ENCODE measurements around the gene HHATL. TPM values are rescaled to one million over a fixed set of nuclear protein-coding genes. Genes with fewer than 3 reads are reported as not detected.

Gene HHATL
- total RNA-seq, 2 experiments from 2014 or later, result not detected

DNA sequence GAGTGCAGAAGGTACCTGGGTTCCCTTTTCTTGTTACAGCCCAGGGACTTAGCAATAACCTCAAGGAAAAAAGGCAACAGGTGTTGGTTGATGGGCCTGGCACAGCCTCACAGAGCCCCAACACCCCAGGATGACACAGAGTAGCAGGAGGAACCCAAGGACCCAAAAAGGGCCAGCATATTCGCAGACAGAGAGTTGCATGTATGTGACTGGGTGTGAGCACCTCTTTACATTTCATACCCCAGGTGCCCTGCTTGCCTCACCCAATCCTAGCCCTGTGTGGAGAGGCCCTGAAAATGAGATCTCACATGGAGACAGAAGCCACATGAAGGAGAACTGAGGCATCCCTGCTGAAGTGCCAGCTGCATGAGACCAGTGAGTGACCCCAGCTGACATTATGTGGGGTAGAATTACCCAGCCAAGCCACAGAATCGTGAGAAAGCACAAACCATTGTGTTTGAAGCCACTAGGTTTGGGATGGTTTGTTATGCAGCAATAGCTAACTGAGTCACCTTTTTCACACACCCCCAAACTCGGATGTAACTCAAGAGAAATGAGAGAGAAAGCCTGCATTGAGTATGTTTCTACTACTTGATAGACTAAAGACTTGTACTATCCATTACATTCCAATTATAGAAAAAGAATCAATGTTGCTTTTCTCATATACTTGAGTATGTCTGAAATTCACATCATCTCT lies 26.2 kb upstream of the HHATL start:
- H3K9me3 ChIP-seq (ENCODE audit: low read length), result no peaks in the 10 kb centered on the region
- CTCF ChIA-PET (ENCODE audit: unreplicated experiment), result interaction anchor here (0.6 kb wide), 1 partner anchor 32 kb away, joined by 9 read pairs; no protein-coding TSS in a partner anchor

DNA sequence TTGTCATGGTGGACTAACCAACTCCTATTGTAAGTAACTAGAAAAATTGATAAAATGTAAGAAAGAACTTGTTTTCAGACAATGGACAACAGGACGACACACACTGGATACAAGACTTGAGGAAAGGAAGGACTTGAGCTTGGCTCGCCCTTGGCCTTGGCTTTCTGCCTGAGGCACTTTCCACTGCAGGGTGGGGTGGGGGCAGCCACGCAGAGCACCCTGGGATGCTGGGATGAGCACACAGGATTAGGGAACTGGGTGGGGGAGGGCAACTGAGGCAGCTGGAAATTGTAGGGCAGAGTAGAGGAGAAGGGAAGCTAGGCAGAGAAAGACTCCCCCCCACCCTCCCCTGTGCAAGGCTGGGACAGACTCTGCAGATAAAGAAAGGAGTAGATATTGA lies 25.5 kb upstream of the HHATL start:
- H3K4me2 ChIP-seq (ENCODE audit: low read length), result no peak overlapping the region
- H3K9me2 ChIP-seq (ENCODE audit: insufficient read depth, low read length), result no peaks in the 10 kb centered on the region
- ChIA-PET CTCF (ENCODE audit: unreplicated experiment) (no interaction called here), POLR2A (no interaction called here)
- no peaks in the 10 kb centered on the region for H3K4me1 ChIP-seq (ENCODE audit: insufficient read depth, low read length, poor library complexity, severe bottlenecking)
- TF ChIP-seq EZH2phosphoT487 (IDR thresholded peaks at IDR 0.05; ENCODE audit: borderline replicate concordance, low read depth, low read length), result no peak
- H3K9me3 ChIP-seq (ENCODE audit: low read length), result no peaks in the 10 kb centered on the region
- no peaks in the 10 kb centered on the region for H4K20me1 ChIP-seq (ENCODE audit: insufficient read depth, low read length)
- no peak overlapping the region for H3K27ac ChIP-seq (ENCODE audit: low read depth, low read length, poor library complexity, severe bottlenecking)
- intact Hi-C loops (cut with micrococcal nuclease; ENCODE audit: unreplicated experiment), result no loop called here
- H3K4me3 ChIP-seq (ENCODE audit: low read depth, low read length, poor library complexity, severe bottlenecking), result no peak overlapping the region
- no peak for DNase-seq (ENCODE audit: low spot score)
- H3K79me2 ChIP-seq (ENCODE audit: insufficient read depth, low read depth, low read length), result no peaks in the 10 kb centered on the region
- H2AFZ ChIP-seq (ENCODE audit: low read length), result no peak overlapping the region
- no TSS peak for BruUV-seq (replicated peaks)
- H3K36me3 ChIP-seq (ENCODE audit: insufficient read depth, low read length), result no peaks in the 10 kb centered on the region

More for the DNA sequence above, 26.2 kb upstream of the HHATL start:
- Histone ChIP-seq H3K27ac (ENCODE audit: low read depth, low read length, poor library complexity, severe bottlenecking) (no peak overlapping the region), H3K36me3 (ENCODE audit: insufficient read depth, low read length) (no peaks in the 10 kb centered on the region), H3K9me2 (ENCODE audit: insufficient read depth, low read length) (no peaks in the 10 kb centered on the region), H4K20me1 (ENCODE audit: insufficient read depth, low read length) (no peaks in the 10 kb centered on the region), H3K4me3 (ENCODE audit: low read depth, low read length, poor library complexity, severe bottlenecking) (no peak overlapping the region), H3K79me2 (ENCODE audit: insufficient read depth, low read depth, low read length) (no peaks in the 10 kb centered on the region), H3K4me1 (ENCODE audit: insufficient read depth, low read length, poor library complexity, severe bottlenecking) (no peaks in the 10 kb centered on the region), H3K4me2 (ENCODE audit: low read length) (no peak overlapping the region), H2AFZ (ENCODE audit: low read length) (no peak overlapping the region)
- intact Hi-C loops (cut with micrococcal nuclease; ENCODE audit: unreplicated experiment), result no loop called here
- TF ChIP-seq, protein P1, sequence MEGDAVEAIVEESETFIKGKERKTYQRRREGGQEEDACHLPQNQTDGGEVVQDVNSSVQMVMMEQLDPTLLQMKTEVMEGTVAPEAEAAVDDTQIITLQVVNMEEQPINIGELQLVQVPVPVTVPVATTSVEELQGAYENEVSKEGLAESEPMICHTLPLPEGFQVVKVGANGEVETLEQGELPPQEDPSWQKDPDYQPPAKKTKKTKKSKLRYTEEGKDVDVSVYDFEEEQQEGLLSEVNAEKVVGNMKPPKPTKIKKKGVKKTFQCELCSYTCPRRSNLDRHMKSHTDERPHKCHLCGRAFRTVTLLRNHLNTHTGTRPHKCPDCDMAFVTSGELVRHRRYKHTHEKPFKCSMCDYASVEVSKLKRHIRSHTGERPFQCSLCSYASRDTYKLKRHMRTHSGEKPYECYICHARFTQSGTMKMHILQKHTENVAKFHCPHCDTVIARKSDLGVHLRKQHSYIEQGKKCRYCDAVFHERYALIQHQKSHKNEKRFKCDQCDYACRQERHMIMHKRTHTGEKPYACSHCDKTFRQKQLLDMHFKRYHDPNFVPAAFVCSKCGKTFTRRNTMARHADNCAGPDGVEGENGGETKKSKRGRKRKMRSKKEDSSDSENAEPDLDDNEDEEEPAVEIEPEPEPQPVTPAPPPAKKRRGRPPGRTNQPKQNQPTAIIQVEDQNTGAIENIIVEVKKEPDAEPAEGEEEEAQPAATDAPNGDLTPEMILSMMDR (conservative IDR thresholded peaks at IDR 0.05; ENCODE audit: low read length), result no peak
- no peak for TF ChIP-seq EZH2phosphoT487 (IDR thresholded peaks at IDR 0.05; ENCODE audit: borderline replicate concordance, low read depth, low read length)
- no peak for DNase-seq (ENCODE audit: low spot score)
- POLR2A ChIA-PET, result no interaction called here
- no TSS peak for BruUV-seq (replicated peaks)

DNA sequence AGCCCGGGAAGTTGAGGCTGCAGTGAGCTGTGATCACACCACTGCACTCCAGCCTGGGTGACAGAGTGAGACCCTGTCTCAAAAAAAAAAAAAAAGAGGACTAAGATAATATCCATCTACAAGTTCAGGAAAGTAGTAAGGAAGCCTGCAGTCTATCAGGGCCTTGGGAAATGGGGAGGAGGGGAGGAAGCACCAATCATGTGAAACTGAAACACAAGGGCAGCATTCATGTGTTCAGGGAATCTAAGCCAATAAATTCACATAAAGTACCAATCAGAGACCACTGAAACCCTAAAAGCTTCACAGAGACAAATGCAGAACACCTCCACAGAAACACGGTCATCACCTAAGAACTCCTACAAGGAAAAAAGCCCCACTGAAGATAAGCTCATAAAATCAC lies 22.9 kb upstream of the HHATL start:
- intact Hi-C loops (cut with micrococcal nuclease; ENCODE audit: unreplicated experiment), result no loop called here
- CTCF ChIA-PET (ENCODE audit: unreplicated experiment), result no interaction called here
- TF ChIP-seq, protein P1 (conservative IDR thresholded peaks at IDR 0.05; ENCODE audit: low read length), result no peak
- TF ChIP-seq EZH2phosphoT487 (IDR thresholded peaks at IDR 0.05; ENCODE audit: borderline replicate concordance, low read depth, low read length), result no peak
- Histone ChIP-seq H3K4me1 (ENCODE audit: insufficient read depth, low read length, poor library complexity, severe bottlenecking) (no peaks in the 10 kb centered on the region), H4K20me1 (ENCODE audit: insufficient read depth, low read length) (no peaks in the 10 kb centered on the region), H3K9me2 (ENCODE audit: insufficient read depth, low read length) (no peaks in the 10 kb centered on the region), H3K36me3 (ENCODE audit: insufficient read depth, low read length) (no peaks in the 10 kb centered on the region), H3K4me3 (ENCODE audit: low read depth, low read length, poor library complexity, severe bottlenecking) (no peak overlapping the region), H2AFZ (ENCODE audit: low read length) (no peak overlapping the region), H3K4me2 (ENCODE audit: low read length) (no peak overlapping the region), H3K9me3 (ENCODE audit: low read length) (no peaks in the 10 kb centered on the region), H3K79me2 (ENCODE audit: insufficient read depth, low read depth, low read length) (no peaks in the 10 kb centered on the region), H3K27ac (ENCODE audit: low read depth, low read length, poor library complexity, severe bottlenecking) (no peak overlapping the region)
- POLR2A ChIA-PET, result no interaction called here
- no TSS peak for BruUV-seq (replicated peaks)
- DNase-seq (ENCODE audit: low spot score), result no peak
